SK-N-SH (cell line): ENCODE data around the gene CBLB.

Experiments
- CTCF ChIP-seq: fragments of 200-600 bp; sonication (generic); IDR thresholded peaks from 2 replicates; pipeline ENCODE4 v1.6.1; 2017; ENCODE audit warnings: antibody characterized with exemption, mild to moderate bottlenecking, moderate library complexity
- EZH2phosphoT487 ChIP-seq: fragments of 200-600 bp; sonication (generic); IDR thresholded peaks from 2 replicates; pipeline ENCODE4 v1.6.1; 2017; ENCODE audit warnings: low read depth, mixed run types, mild to moderate bottlenecking, antibody characterized with exemption, moderate library complexity, borderline replicate concordance
- JUND ChIP-seq: IDR thresholded peaks from 2 replicates; pipeline ENCODE4 v1.4.0; 2012
- MAX ChIP-seq: IDR thresholded peaks from 2 replicates; pipeline ENCODE4 v1.4.0; 2012; ENCODE audit warnings: low read depth
- MXI1 ChIP-seq: IDR thresholded peaks from 2 replicates; pipeline ENCODE4 v1.6.1; 2012; ENCODE audit warnings: mild to moderate bottlenecking, low read depth, low read length, improper control_type of control experiment
- NFIC ChIP-seq: IDR thresholded peaks from 2 replicates; pipeline ENCODE4 v1.4.0; 2012; ENCODE audit warnings: borderline replicate concordance
- POLR2AphosphoS5 ChIP-seq: IDR thresholded peaks from 2 replicates; pipeline ENCODE4 v1.6.1; 2012; ENCODE audit warnings: low read depth, low read length
- SMC3 ChIP-seq: IDR thresholded peaks from 2 replicates; pipeline ENCODE4 v1.6.1; 2012; ENCODE audit warnings: low read depth, low read length, improper control_type of control experiment
- TCF12 ChIP-seq: IDR thresholded peaks from 2 replicates; pipeline ENCODE4 v1.4.0; 2012
- YY1 ChIP-seq: IDR thresholded peaks from 2 replicates; pipeline ENCODE4 v1.4.0; 2012; ENCODE audit warnings: low read depth, mild to moderate bottlenecking

- TF ChIP-seq TCF12 (no peak), MXI1 (no peak), CTCF (no peak), MAX (no peak), JUND (no peak), SMC3 (no peak), NFIC (no peak), EZH2phosphoT487 (no peak), POLR2AphosphoS5 (no peak), YY1 (no peak)
Measured at GRCh38 chr3:105865016-105865623, 3.7 kb downstream of the CBLB start.
